ENCODE measurements around the gene EXO1. TPM values are rescaled to one million over a fixed set of nuclear protein-coding genes. Genes with fewer than 3 reads are reported as not detected.
"Not testable (repeated sequence)": the region's sequence is repeated elsewhere in the genome, so short reads cannot be mapped to it uniquely, and the experiment has no call there.

EXO1 gene
- total RNA-seq, 1 donor from 2014 or later: 4.2 TPM

DNA sequence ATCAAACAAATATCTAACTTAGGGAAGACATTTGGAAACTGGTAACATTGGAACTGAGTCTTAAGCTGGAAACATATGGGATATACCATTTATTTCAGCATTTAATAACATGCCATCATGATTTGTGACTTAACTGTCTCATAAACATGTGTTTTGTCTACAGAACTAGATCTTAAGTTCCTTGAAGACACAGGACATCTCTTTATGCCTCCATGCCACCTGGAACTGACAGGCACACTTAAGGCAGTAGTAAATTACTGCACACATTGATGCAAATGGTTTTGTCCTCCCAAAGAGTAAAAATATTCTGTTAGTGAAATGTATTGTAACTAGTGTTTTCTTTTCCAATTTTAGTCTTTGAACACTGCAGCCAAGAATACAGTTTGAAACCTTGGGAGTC lies 1.6 kb upstream of the EXO1 start:
- Histone ChIP-seq H3K27me3 (ENCODE audit: control insufficient read depth in 3 of 3, insufficient read depth in 3 of 3, low read length in 3 of 3) (no peaks in the 10 kb centered on the region), H3K36me3 (ENCODE audit: control insufficient read depth in 3 of 3, insufficient read depth in 3 of 3, low read length in 3 of 3) (no peaks in the 10 kb centered on the region), H3K4me3 (ENCODE audit: low read length in 3 of 3) (no peak overlapping the region), H3K9ac (ENCODE audit: low read depth in 1 of 3, low read length in 3 of 3) (no peak overlapping the region), H3K27ac (ENCODE audit: low read depth, low read length) (no peak overlapping the region), H3K4me1 (ENCODE audit: control insufficient read depth in 3 of 3, insufficient read depth in 3 of 3, low read length in 3 of 3) (peaks cover 7 to 16% (median 8%) of the 10 kb centered on the region in 3 donors), H3K9me3 (ENCODE audit: control insufficient read depth in 3 of 3, low read length in 3 of 3) (no peaks in the 10 kb centered on the region)

DNA sequence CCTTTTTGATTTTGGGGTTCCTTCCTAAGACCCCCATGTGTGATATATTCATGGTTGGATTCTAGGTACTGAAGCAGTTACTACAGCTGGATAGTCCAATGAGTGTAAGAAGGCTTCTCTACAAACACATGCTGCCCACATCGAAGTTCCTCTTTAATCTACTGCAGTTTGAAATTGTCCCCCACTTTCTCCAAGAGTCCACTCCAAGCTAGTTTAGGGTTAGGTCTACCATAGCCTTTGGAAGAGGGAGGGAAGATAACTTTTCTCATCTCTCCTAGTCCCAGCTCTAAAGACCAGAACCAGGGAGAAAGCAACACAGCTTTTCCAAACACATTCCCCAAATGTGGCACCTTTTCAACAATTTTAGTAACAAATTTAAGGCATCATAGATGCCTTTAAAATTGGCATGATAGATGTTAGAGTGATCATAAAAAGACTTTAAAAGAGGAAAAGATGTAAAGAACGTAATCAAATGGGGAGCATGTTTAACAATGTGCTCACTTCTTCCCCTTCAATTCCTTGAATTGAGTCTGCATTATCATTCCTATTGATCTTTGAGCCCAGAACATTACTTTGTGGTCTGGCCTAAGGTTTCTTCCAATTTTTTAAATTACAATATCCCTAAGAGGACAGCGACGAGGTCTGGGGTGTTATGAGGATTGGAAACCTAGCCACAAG lies 1.0 kb upstream of the EXO1 start:
- peak overlapping the region; percentile 93 to 97 (median 97) for H3K4me3 ChIP-seq (ENCODE audit: low read length in 3 of 3)
- no peak overlapping the region for H3K27ac ChIP-seq (ENCODE audit: low read depth, low read length)

DNA sequence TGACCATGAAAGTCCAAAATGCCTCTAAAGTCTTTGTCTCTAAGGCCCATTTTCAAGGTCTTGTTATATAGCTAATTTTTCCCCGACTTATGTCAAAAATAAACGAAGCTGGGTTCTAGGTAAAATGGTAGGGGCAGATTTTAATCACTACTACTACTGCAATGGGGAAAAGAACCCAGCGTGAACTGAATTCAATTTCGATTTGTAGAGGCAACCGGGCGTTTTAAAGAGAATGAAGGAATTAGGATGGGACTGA lies 536 bp upstream of the EXO1 start:
- H3K27ac ChIP-seq (ENCODE audit: low read depth, low read length): peak overlapping the region; percentile 92
- H3K27me3 ChIP-seq (ENCODE audit: control insufficient read depth in 3 of 3, insufficient read depth in 3 of 3, low read length in 3 of 3): no peaks in the 10 kb centered on the region
- H3K36me3 ChIP-seq (ENCODE audit: control insufficient read depth in 3 of 3, insufficient read depth in 3 of 3, low read length in 3 of 3): no peaks in the 10 kb centered on the region
- peak overlapping the region; percentile 93 to 97 (median 97) for H3K4me3 ChIP-seq (ENCODE audit: low read length in 3 of 3)
- no peaks in the 10 kb centered on the region for H3K9me3 ChIP-seq (ENCODE audit: control insufficient read depth in 3 of 3, low read length in 3 of 3)
- H3K4me1 ChIP-seq (ENCODE audit: control insufficient read depth in 3 of 3, insufficient read depth in 3 of 3, low read length in 3 of 3): peaks cover 7 to 13% (median 8%) of the 10 kb centered on the region in 3 donors
- peak overlapping the region; percentile 82 to 93 (median 84) for H3K9ac ChIP-seq (ENCODE audit: low read depth in 1 of 3, low read length in 3 of 3)

More for the DNA sequence above, 1.0 kb upstream of the EXO1 start:
- Histone ChIP-seq H3K9me3 (ENCODE audit: control insufficient read depth in 3 of 3, low read length in 3 of 3) (no peaks in the 10 kb centered on the region), H3K4me1 (ENCODE audit: control insufficient read depth in 3 of 3, insufficient read depth in 3 of 3, low read length in 3 of 3) (peaks cover 7 to 13% (median 8%) of the 10 kb centered on the region in 3 donors), H3K9ac (ENCODE audit: low read depth in 1 of 3, low read length in 3 of 3) (peak overlapping the region in 2 of 3 donors; percentile 84 to 93), H3K36me3 (ENCODE audit: control insufficient read depth in 3 of 3, insufficient read depth in 3 of 3, low read length in 3 of 3) (no peaks in the 10 kb centered on the region), H3K27me3 (ENCODE audit: control insufficient read depth in 3 of 3, insufficient read depth in 3 of 3, low read length in 3 of 3) (no peaks in the 10 kb centered on the region)

DNA sequence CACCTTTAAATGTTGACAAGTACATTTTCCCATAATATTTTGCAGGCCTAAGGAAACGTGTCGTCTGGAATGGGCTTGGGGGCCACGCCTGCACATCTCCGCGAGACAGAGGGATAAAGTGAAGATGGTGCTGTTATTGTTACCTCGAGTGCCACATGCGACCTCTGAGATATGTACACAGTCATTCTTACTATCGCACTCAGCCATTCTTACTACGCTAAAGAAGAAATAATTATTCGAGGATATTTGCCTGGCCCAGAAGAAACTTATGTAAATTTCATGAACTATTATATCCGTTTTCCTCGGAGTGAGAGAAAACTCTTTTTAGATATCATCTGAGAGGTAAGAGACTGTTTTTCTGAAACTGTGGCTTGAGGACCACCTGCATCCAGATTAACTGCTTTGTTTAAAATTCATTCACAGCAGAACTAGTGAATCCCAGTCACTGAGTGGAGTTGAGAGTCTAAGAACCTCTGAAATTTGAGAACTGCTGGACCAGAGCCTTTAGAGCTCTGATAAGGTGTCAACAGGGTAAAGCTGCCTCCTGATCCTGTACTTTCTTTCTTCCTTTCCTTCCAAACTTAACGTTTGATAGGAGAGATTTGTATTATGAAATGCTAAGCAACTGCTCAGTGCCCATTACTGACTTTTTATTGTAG lies 811 bp downstream of the EXO1 start:
- Histone ChIP-seq H3K4me3 (ENCODE audit: low read length in 3 of 3) (peak overlapping the region; percentile 93 to 97 (median 97)), H3K9me3 (ENCODE audit: control insufficient read depth in 3 of 3, low read length in 3 of 3) (no peaks in the 10 kb centered on the region), H3K27me3 (ENCODE audit: control insufficient read depth in 3 of 3, insufficient read depth in 3 of 3, low read length in 3 of 3) (no peaks in the 10 kb centered on the region), H3K36me3 (ENCODE audit: control insufficient read depth in 3 of 3, insufficient read depth in 3 of 3, low read length in 3 of 3) (no peaks in the 10 kb centered on the region), H3K4me1 (ENCODE audit: control insufficient read depth in 3 of 3, insufficient read depth in 3 of 3, low read length in 3 of 3) (peaks cover 7 to 13% (median 8%) of the 10 kb centered on the region in 3 donors), H3K9ac (ENCODE audit: low read depth in 1 of 3, low read length in 3 of 3) (peak overlapping the region in 2 of 3 donors; percentile 84 to 93), H3K27ac (ENCODE audit: low read depth, low read length) (no peak overlapping the region)

DNA sequence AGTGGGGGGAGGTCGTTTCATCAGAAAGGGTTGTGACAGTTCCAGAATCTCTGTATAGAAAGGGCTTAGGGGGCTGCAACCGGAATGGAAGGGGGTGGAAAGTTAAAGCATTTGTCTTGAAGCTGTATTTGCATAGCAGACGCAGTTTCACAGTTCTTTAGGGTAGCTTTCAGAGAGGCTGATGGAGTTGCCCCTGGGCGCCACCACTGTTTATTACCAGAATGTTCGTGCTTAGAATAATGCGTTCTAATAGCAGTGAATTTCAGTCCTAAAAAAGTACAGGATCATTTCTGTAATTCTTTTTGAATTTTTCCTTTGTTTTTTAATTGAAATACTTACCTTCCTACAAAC lies 1.3 kb downstream of the EXO1 start:
- H3K27ac ChIP-seq (ENCODE audit: low read depth, low read length): no peak overlapping the region
- H3K36me3 ChIP-seq (ENCODE audit: control insufficient read depth in 3 of 3, insufficient read depth in 3 of 3, low read length in 3 of 3): no peaks in the 10 kb centered on the region
- H3K4me3 ChIP-seq (ENCODE audit: low read length in 3 of 3): no peak overlapping the region
- peaks cover 7 to 13% (median 8%) of the 10 kb centered on the region in 3 donors for H3K4me1 ChIP-seq (ENCODE audit: control insufficient read depth in 3 of 3, insufficient read depth in 3 of 3, low read length in 3 of 3)
- no peaks in the 10 kb centered on the region for H3K9me3 ChIP-seq (ENCODE audit: control insufficient read depth in 3 of 3, low read length in 3 of 3)
- H3K9ac ChIP-seq (ENCODE audit: low read depth in 1 of 3, low read length in 3 of 3): no peak overlapping the region
- H3K27me3 ChIP-seq (ENCODE audit: control insufficient read depth in 3 of 3, insufficient read depth in 3 of 3, low read length in 3 of 3): no peaks in the 10 kb centered on the region

DNA sequence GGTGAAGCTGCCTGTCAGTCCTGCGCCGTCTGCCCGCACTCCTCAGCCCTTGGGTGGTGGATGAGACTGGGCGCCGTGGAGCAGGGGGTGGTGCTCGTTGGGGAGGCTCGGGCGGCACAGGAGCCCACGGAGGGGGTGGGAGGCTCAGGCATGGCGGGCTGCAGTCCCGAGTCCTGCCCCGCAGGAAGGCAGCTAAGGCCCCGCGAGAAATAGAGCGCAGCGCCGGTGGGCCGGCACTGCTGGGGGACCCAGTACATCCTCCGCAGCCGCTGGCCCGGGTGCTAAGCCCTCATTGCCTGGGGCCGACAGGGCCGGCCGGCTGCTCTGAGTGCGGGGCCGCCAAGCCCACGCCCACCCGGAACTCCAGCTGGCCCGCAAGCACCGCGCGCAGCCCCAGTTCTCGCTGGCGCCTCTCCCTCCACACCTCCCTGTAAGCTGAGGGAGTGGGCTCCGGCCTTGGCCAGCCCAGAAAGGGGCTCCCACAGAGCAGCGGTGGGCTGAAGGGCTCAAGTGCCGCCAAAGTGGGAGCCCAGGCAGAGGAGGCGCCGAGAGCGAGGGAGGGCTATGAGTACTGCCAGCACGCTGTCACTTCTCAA lies 7.6 kb downstream of the EXO1 start:
- not testable (repeated sequence) for H3K27me3 ChIP-seq (ENCODE audit: control insufficient read depth in 3 of 3, insufficient read depth in 3 of 3, low read length in 3 of 3); H3K9me3 ChIP-seq (ENCODE audit: control insufficient read depth in 3 of 3, low read length in 3 of 3); H3K4me3 ChIP-seq (ENCODE audit: low read length in 3 of 3); H3K36me3 ChIP-seq (ENCODE audit: control insufficient read depth in 3 of 3, insufficient read depth in 3 of 3, low read length in 3 of 3); H3K4me1 ChIP-seq (ENCODE audit: control insufficient read depth in 3 of 3, insufficient read depth in 3 of 3, low read length in 3 of 3); H3K9ac ChIP-seq (ENCODE audit: low read depth in 1 of 3, low read length in 3 of 3); H3K27ac ChIP-seq (ENCODE audit: low read depth, low read length)

DNA sequence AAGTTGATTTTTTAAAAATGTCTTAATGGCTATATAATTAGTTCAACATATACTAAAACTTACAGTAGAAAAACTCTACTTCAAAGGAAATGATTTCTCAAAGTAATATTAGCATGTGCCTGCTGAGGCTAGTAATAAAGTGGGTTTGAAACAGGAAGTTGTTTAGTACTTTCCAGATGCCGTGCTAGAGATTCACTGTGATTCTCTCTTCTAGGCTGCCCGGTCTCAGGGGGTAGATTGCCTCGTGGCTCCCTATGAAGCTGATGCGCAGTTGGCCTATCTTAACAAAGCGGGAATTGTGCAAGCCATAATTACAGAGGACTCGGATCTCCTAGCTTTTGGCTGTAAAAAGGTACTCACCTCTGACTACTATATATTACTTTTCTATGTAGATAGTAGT lies 9.1 kb downstream of the EXO1 start:
- H3K27ac ChIP-seq (ENCODE audit: low read depth, low read length): no peak overlapping the region
- H3K27me3 ChIP-seq (ENCODE audit: control insufficient read depth in 3 of 3, insufficient read depth in 3 of 3, low read length in 3 of 3): no peaks in the 10 kb centered on the region
- H3K4me1 ChIP-seq (ENCODE audit: control insufficient read depth in 3 of 3, insufficient read depth in 3 of 3, low read length in 3 of 3): no peaks in the 10 kb centered on the region
- H3K36me3 ChIP-seq (ENCODE audit: control insufficient read depth in 3 of 3, insufficient read depth in 3 of 3, low read length in 3 of 3): no peaks in the 10 kb centered on the region
- H3K9ac ChIP-seq (ENCODE audit: low read depth in 1 of 3, low read length in 3 of 3): no peak overlapping the region
- no peaks in the 10 kb centered on the region for H3K9me3 ChIP-seq (ENCODE audit: control insufficient read depth in 3 of 3, low read length in 3 of 3)
- no peak overlapping the region for H3K4me3 ChIP-seq (ENCODE audit: low read length in 3 of 3)

DNA sequence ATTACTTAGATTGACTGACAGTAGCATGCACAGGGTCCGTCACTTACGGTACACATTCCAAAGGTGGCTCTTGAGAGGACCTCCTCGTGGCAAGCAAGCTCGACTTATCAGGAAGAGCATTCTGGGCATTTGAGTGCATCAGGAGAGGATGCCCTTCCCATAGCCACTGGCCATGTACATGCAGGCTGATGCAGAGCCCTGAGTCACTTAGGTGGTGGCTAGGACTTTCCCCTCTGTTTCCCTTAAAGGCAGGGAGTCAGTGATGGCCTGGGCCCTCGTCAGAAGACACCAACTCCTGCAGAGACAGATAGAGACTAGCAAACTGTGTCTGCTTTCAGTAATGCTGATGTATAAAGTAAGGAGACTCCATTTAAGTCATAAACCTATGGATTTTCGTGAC lies 12.9 kb downstream of the EXO1 start:
- no peaks in the 10 kb centered on the region for H3K4me1 ChIP-seq (ENCODE audit: control insufficient read depth in 3 of 3, insufficient read depth in 3 of 3, low read length in 3 of 3)
- H3K9ac ChIP-seq (ENCODE audit: low read depth in 1 of 3, low read length in 3 of 3): no peak overlapping the region
- H3K36me3 ChIP-seq (ENCODE audit: control insufficient read depth in 3 of 3, insufficient read depth in 3 of 3, low read length in 3 of 3): no peaks in the 10 kb centered on the region
- H3K9me3 ChIP-seq (ENCODE audit: control insufficient read depth in 3 of 3, low read length in 3 of 3): no peaks in the 10 kb centered on the region
- no peak overlapping the region for H3K4me3 ChIP-seq (ENCODE audit: low read length in 3 of 3)
- H3K27ac ChIP-seq (ENCODE audit: low read depth, low read length): no peak overlapping the region
- no peaks in the 10 kb centered on the region for H3K27me3 ChIP-seq (ENCODE audit: control insufficient read depth in 3 of 3, insufficient read depth in 3 of 3, low read length in 3 of 3)

DNA sequence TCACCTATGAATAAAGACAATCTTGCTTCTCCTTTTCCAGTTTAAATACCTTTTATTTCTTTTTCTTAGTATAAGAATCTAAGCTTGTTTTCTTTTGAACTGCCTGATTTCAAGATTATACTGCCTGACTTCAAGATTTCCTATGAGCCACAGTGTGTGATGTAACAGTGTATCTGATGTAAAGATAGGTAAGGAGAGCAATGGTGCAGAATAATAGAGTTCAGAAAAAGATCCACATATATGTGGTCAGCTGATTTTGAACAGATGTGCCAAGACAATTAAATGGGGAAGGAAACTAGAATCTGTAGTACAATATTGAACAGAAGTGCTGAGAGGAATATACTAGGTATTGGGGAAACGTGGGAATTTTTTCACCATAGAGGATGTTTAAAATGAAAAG lies 21.0 kb downstream of the EXO1 start:
- Histone ChIP-seq H3K4me1 (ENCODE audit: control insufficient read depth in 3 of 3, insufficient read depth in 3 of 3, low read length in 3 of 3) (no peaks in the 10 kb centered on the region), H3K9ac (ENCODE audit: low read depth in 1 of 3, low read length in 3 of 3) (no peak overlapping the region), H3K4me3 (ENCODE audit: low read length in 3 of 3) (no peak overlapping the region), H3K9me3 (ENCODE audit: control insufficient read depth in 3 of 3, low read length in 3 of 3) (no peaks in the 10 kb centered on the region), H3K27me3 (ENCODE audit: control insufficient read depth in 3 of 3, insufficient read depth in 3 of 3, low read length in 3 of 3) (no peaks in the 10 kb centered on the region), H3K36me3 (ENCODE audit: control insufficient read depth in 3 of 3, insufficient read depth in 3 of 3, low read length in 3 of 3) (no peaks in the 10 kb centered on the region), H3K27ac (ENCODE audit: low read depth, low read length) (no peak overlapping the region)

DNA sequence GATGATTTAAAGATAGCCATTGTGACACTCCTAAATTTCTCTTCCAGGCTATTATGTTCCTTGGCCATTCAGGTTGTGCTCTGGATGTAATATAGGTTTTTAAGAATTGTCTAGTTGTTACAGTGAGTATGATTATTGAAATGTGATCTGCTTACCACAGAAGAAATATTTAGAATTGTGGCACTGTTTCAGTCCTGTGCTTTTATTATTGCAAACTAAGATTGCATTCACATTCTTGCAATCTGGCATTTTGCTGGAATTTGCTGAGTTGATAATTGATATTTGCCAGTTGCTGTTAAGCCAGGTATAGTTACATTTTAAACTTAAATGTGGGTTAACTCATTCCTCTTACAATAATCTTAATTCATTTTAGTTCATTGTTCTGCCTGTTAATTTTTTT lies 22.3 kb downstream of the EXO1 start:
- H3K4me1 ChIP-seq (ENCODE audit: control insufficient read depth in 3 of 3, insufficient read depth in 3 of 3, low read length in 3 of 3): no peaks in the 10 kb centered on the region
- no peaks in the 10 kb centered on the region for H3K9me3 ChIP-seq (ENCODE audit: control insufficient read depth in 3 of 3, low read length in 3 of 3)
- no peak overlapping the region for H3K27ac ChIP-seq (ENCODE audit: low read depth, low read length)
- no peaks in the 10 kb centered on the region for H3K27me3 ChIP-seq (ENCODE audit: control insufficient read depth in 3 of 3, insufficient read depth in 3 of 3, low read length in 3 of 3)
- no peaks in the 10 kb centered on the region for H3K36me3 ChIP-seq (ENCODE audit: control insufficient read depth in 3 of 3, insufficient read depth in 3 of 3, low read length in 3 of 3)
- no peak overlapping the region for H3K4me3 ChIP-seq (ENCODE audit: low read length in 3 of 3)
- H3K9ac ChIP-seq (ENCODE audit: low read depth in 1 of 3, low read length in 3 of 3): no peak overlapping the region

Measured in skeletal muscle tissue (tissue), 4 donors.